Glomerular visceral epithelial cell (primary cell): ENCODE results near the gene PRKAR2B.
"Not testable (repeated sequence)": the region's sequence is repeated elsewhere in the genome, so short reads cannot be mapped to it uniquely, and the experiment has no call there.

Experiments
- DNase-seq: peaks from one replicate; pipeline ENCODE4 v3.0.0-alpha.2; 2016; ENCODE audit errors: extremely low spot score

The PRKAR2B gene

GRCh38 chr7:107119376-107120105 is 75.0 kb downstream of the PRKAR2B start:
- DNase-seq = peak; percentile 66

- DNase-seq = no peak
Observed at GRCh38 chr7:107122486-107122911, 78.0 kb downstream of the PRKAR2B start.

DNA sequence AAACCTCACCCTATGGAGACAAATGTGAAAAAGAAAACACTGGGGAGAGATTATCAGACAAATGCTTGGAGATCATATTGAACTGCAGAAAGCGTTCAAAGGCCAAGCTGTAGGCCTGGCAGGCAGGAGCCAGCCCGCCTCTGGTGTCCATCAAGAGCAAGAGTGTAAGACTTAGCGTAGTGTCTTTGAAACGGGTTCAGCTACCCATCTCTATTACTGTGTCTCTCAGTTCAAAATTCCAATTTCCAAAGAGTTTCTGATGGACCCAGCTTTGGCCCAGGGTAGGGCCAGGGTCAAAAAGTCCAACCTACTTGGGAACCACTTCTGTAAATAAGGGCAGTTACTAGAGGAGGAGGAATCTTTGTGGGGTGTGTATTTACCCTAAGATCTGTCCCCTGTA is 78.9 kb downstream of the PRKAR2B start:
- no peak for DNase-seq

DNA sequence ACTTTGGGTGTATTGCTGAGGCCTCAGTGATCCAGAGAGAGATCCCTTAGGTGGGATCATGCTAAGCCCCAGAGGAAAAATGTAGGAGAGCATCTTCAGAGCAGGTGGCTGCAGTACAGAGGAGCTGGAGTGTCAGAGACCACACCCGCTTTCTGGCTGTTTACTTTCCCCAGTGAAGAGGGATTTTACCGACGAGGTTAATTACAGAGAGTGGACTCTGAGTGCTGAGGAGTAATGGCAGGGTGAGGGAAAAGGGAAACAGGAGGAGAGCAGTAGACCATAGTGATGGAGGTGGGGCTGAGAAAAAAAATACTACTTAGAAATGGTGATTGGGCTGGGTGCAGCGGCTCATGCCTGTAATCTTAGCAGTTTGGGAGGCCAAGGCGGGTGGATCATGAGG is 81.0 kb downstream of the PRKAR2B start:
- no peak for DNase-seq

- DNase-seq = no peak
Observed at GRCh38 chr7:107128217-107128616, 83.7 kb downstream of the PRKAR2B start.

DNA sequence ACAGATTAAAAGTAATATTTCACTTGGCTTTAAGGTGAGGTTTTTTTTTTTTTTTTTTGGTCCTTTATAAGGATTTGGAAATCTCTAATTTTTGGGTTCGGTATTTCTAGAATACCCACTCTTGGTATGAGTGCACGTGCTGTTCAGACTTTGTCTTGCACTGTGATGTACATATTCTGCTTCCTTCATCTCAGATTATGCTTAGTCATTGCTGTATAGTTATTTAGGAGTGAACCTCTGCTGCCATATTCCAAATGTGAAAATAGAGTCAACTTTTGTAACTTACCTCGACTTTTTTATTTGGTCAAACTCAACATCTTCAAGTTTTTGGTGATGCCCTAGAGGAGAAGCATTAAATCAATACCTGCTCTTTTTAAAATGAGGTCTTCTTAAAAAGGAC is 84.2 kb downstream of the PRKAR2B start:
- no peak for DNase-seq

DNA sequence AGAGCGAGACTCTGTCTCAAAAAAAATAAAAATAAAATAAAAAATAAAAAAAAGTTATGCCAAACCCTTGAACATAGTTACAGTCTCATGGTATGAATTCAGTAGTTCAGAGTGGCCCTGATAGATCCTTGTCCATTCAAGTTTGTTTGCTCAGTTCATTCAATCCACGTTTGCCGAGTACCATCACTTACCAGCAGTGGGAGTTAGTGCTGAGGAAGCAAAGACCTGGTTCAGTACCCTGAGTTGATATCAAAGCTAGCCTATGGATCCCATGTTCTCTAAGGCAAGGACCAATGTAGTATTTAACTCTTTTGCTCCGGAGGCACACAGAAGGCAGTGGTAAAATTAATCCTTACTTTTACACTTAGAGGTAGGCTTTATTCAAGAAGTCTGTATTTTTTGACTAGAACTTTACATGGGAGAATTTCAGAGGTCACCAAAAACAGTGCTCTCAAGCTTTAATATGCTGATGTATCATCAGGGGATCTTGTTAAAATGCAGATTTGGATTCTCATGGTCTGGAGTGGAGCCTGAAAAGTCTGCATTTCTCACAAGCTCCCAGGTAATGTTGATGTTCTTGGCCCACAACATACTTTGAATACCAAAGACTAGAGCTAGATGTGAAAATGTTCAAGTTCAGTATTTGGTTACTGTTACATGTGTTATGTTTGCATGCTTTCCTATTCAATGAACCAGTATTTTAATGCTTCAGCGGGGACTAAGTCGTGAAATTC is 86.1 kb downstream of the PRKAR2B start:
- DNase-seq = no peak

DNA sequence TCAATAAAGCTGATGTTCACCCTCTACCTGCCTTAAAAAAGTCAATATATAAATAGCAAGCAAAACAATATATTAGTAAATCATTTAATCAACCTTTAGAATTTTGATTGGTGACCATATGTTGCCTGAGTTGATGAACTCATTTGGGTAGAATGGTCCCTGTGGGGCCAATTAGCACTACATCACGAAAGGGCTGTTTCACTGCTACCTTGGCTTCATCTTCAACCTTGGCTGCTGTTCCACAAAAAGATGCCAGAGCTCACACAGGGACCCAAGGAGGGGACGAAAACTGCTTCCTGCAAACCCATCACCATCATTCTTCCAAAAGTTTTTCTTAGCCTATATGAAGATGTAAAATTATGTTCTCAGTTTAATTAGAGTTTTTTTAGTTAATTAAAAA is 88.9 kb downstream of the PRKAR2B start:
- no peak for DNase-seq

- DNase-seq = no peak
Observed at GRCh38 chr7:107138696-107139420, 94.4 kb downstream of the PRKAR2B start.

GRCh38 chr7:107143875-107144274 is 99.4 kb downstream of the PRKAR2B start:
- DNase-seq = not testable (repeated sequence)

GRCh38 chr7:107145067-107145838 is 100.7 kb downstream of the PRKAR2B start:
- DNase-seq = no peak

- DNase-seq = peak; percentile 26
Observed at GRCh38 chr7:107147464-107148393, 103.2 kb downstream of the PRKAR2B start.

DNA sequence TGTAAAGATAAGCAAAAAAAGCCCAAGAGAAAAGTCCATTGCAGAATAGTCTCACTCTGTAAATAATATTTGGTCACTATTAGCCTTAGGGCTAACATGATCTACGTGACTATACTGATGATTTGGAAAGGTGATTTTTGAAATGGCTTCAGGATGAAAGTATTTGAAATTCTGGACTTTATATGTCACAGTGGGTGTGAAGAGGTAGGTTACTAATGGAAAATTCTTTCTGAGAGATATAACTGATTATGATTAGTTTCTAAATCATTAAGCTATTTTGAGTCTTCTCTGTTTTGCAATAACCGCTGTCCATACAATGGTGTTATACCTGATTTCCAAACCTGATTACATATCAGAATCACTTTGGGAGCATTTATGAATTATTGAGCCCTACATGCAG is 104.2 kb downstream of the PRKAR2B start:
- DNase-seq = no peak

- DNase-seq = no peak
Observed at GRCh38 chr7:107149863-107150262, 105.4 kb downstream of the PRKAR2B start.

- peak; percentile 70 for DNase-seq
Observed at GRCh38 chr7:107150375-107151073, 106.0 kb downstream of the PRKAR2B start.

GRCh38 chr7:107151538-107151937 is 107.0 kb downstream of the PRKAR2B start:
- DNase-seq = no peak

DNA sequence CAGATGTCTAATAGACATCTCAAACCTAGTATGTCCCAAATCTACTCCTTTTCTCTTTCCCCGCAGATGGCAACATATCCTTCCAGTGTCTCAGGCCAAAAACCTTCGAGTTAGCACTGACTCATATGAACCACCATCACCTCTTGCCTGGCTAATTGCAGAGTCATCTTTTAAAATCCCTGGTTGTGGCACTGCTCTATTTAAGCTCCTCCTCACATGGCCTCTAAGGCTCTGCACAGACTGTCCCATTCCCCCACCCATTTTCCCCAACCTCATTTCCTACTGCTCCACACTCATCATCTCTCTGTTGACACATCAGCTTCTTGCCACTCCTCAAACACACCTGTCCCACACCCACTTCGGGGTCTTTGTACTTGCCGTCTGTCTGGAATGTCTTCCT is 107.5 kb downstream of the PRKAR2B start:
- DNase-seq = no peak

DNA sequence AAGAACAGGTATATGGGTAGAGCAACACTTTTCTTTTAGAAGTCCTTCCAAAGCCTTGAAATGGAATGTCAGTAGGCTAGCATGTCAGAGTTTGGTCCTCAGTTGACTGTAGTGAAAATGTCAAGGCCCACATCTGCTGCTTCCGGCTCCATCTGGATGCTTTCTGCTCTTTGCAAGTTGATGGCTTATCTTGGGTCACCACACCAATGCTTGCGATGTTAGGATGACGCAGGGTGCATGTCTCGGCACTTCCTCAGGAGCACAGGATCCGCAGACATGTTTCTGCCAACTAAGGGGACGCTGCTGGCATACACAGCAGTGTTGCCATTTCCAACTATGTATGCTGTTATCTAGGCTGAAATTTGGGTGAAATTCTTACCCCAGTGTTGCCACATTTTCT is 110.3 kb downstream of the PRKAR2B start:
- DNase-seq = no peak

DNA sequence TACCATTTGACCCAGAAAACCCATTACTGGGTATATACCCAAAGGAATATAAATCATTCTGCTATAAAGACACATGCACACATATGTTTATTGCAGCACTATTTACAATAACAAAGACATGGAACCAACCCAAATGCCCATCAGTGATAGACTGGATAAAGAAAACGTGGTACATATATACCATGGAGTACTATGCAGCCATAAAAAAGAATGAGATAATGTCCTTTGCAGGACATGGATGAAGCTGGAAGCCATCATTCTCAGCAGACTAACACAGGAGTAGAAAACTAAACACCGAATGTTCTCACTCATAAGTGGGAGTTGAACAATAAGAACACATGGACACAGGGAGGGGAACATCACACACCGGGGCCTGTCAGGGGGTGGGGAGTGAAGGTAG is 111.2 kb downstream of the PRKAR2B start:
- not testable (repeated sequence) for DNase-seq

GRCh38 chr7:107157091-107157490 is 112.6 kb downstream of the PRKAR2B start:
- DNase-seq = no peak
